ENCODE measurements around the gene CHORDC1. TPM values are rescaled to one million over a fixed set of nuclear protein-coding genes. Genes with fewer than 3 reads are reported as not detected.

Gene CHORDC1
- total and polyA plus RNA-seq, 2 of the 8 experiments (the other 6 are each of a cell fraction or from before 2014, with no cell fraction given): 28.9 to 97.1 TPM

- H3K18ac ChIP-seq (ENCODE audit: extremely low read depth, low read length): no peak overlapping the region
- H4K91ac ChIP-seq (replicated peaks; ENCODE audit: insufficient read length, low read length): no peak overlapping the region
- H3K27me3 ChIP-seq (replicated peaks in 1 of 4; ENCODE audit: control insufficient read depth in 3 of 4, extremely low read depth in 1 of 4, insufficient read depth in 3 of 4, low read length in 3 of 4): peaks cover 0 to 1% (median 0%) of the 10 kb centered on the region in 4 experiments; a peak in 1 of 7 replicates
- no peak overlapping the region for H2BK120ac ChIP-seq (replicated peaks; ENCODE audit: low read depth, low read length)
- no peak overlapping the region for H3K23ac ChIP-seq (ENCODE audit: insufficient read length)
- TF ChIP-seq FOSL1 (IDR thresholded peaks at IDR 0.05; ENCODE audit: insufficient read depth, low read depth, low read length) (no peak), TCF12 (IDR thresholded peaks at IDR 0.05; ENCODE audit: low read depth, low read length) (no peak), ZNF274 (IDR thresholded peaks at IDR 0.05; ENCODE audit: borderline replicate concordance, extremely low read depth, low read length) (no peak), MAX (IDR thresholded peaks at IDR 0.05) (no peak), CHD2 (IDR thresholded peaks at IDR 0.05; ENCODE audit: low read length) (no peak), BACH1 (IDR thresholded peaks at IDR 0.05; ENCODE audit: low read length) (no peak), CBX8 (IDR thresholded peaks at IDR 0.05; ENCODE audit: borderline replicate concordance, low read depth, low read length) (no peak), SP1 (IDR thresholded peaks at IDR 0.05; ENCODE audit: low read depth, low read length) (no peak), POLR2A (IDR thresholded peaks at IDR 0.05; ENCODE audit: control extremely low read depth in 1 of 2, low read depth in 2 of 2, low read length in 2 of 2) (no peak), RAD21 (IDR thresholded peaks at IDR 0.05 in 1 of 2, conservative IDR thresholded peaks at IDR 0.05 in 1 of 2; ENCODE audit: low read depth in 2 of 2, low read length in 2 of 2) (no peak), EZH2 (IDR thresholded peaks at IDR 0.05; ENCODE audit: low read depth, low read length, severe bottlenecking) (no peak), TBP (IDR thresholded peaks at IDR 0.05; ENCODE audit: low read depth, low read length) (no peak)
- no peak overlapping the region for H2BK20ac ChIP-seq (ENCODE audit: low read length)
- DNase-seq (ENCODE audit: low read depth in 1 of 2, low spot score in 2 of 2) (no peak), FAIRE-seq (no peak)
- no peak overlapping the region for H2BK12ac ChIP-seq (ENCODE audit: low read depth, low read length)
- peaks cover 1 to 48% (median 4%) of the 10 kb centered on the region in 4 experiments; a peak in 6 of 8 replicates for H3K36me3 ChIP-seq (ENCODE audit: control insufficient read depth in 2 of 4, insufficient read depth in 4 of 4, low read length in 3 of 4)
- H3K4me1 ChIP-seq (replicated peaks in 1 of 4; ENCODE audit: control insufficient read depth in 3 of 4, insufficient read depth in 4 of 4, low read length in 3 of 4): no peaks in the 10 kb centered on the region; a peak in 4 of 7 replicates
- no peak overlapping the region for H3K9ac ChIP-seq (replicated peaks in 1 of 4; ENCODE audit: extremely low read depth in 1 of 4, low read depth in 3 of 4, low read length in 3 of 4)
- H2AFZ ChIP-seq (ENCODE audit: low read length): no peak overlapping the region
- 93% methylated on average over 5 of the region's 5 CpGs; no CpG with 5 or more reads in 1 of the 2 experiments for WGBS, 2 experiments (ENCODE audit: extremely low coverage in 1 of 2, insufficient coverage in 1 of 2, insufficient read length in 1 of 2, insufficient replicate concordance in 2 of 2, low coverage in 1 of 2, low lambda C conversion rate in 2 of 2, missing lambda C conversion rate in 1 of 2)
- no peak overlapping the region for H3K4ac ChIP-seq (replicated peaks; ENCODE audit: insufficient read length, low read depth, low read length)
- H4K8ac ChIP-seq (ENCODE audit: extremely low read depth, insufficient read depth, low read length): no peak overlapping the region
- H3K79me2 ChIP-seq (ENCODE audit: control insufficient read depth in 1 of 2, insufficient read depth in 2 of 2, low read length in 2 of 2): peaks cover 15 to 98% of the 10 kb centered on the region in 2 experiments
- H2AK5ac ChIP-seq (ENCODE audit: low read depth, low read length): no peak overlapping the region
- H3K79me1 ChIP-seq (ENCODE audit: low read depth, low read length): no peaks in the 10 kb centered on the region
- H4K5ac ChIP-seq (ENCODE audit: insufficient read length, low read depth, low read length): no peak overlapping the region
- ChIA-PET POLR2A (ENCODE audit: partially characterized antibody) (no interaction called here), CTCF (ENCODE audit: partially characterized antibody) (interaction anchor here (2.4 kb wide), 1 partner anchor 12 kb away, joined by 14 read pairs; no protein-coding TSS in a partner anchor)
- no peak overlapping the region for H3K4me2 ChIP-seq (ENCODE audit: insufficient read depth in 1 of 2, low read depth in 2 of 2, low read length in 2 of 2)
- no peak overlapping the region for H3K27ac ChIP-seq (ENCODE audit: low read depth, low read length)
- no peak overlapping the region for H3K56ac ChIP-seq (replicated peaks; ENCODE audit: insufficient read length, low read depth, low read length)
- no peak overlapping the region for H2BK15ac ChIP-seq (ENCODE audit: low read length)
- no peaks in the 10 kb centered on the region for H3K23me2 ChIP-seq (ENCODE audit: low read depth, low read length)
- H3K14ac ChIP-seq (ENCODE audit: insufficient read length): no peak overlapping the region
- no peaks in the 10 kb centered on the region; a peak in 1 of 4 replicates for H3K9me3 ChIP-seq (ENCODE audit: insufficient read depth in 2 of 2, low read depth in 1 of 2, low read length in 1 of 2)
- no peak overlapping the region for H2BK5ac ChIP-seq (ENCODE audit: low read depth, low read length)
- peaks cover 2 to 5% of the 10 kb centered on the region in 2 experiments for H4K20me1 ChIP-seq (replicated peaks in 1 of 2; ENCODE audit: control insufficient read depth in 1 of 2, insufficient read depth in 2 of 2, low read length in 2 of 2)
- H3K4me3 ChIP-seq (ENCODE audit: extremely low read depth in 1 of 4, insufficient read depth in 2 of 4, low read depth in 3 of 4, low read length in 4 of 4): no peak overlapping the region
Measured at GRCh38 chr11:90216611-90217010, 6.2 kb downstream of the CHORDC1 start.
